Hepatocyte (in vitro differentiated cells): ENCODE measurements around the gene AIFM3. TPM values are rescaled to one million over a fixed set of nuclear protein-coding genes. Genes with fewer than 3 reads are reported as not detected.

Source experiments
- DNase-seq: peaks from one replicate; pipeline ENCODE4 v3.0.0-alpha.2; 2016; ENCODE audit warnings: low spot score
- H2AFZ ChIP-seq: fragments of 200-600 bp; sonication (generic); 2 replicates; pipeline ENCODE4 v1.6.0; 2016; ENCODE audit warnings: antibody characterized with exemption, mild to moderate bottlenecking
- H3K27ac ChIP-seq: fragments of 200-600 bp; sonication (generic); 2 replicates; pipeline ENCODE4 v1.5.1; 2016; ENCODE audit warnings: mild to moderate bottlenecking
- H3K27me3 ChIP-seq: fragments of 200-600 bp; sonication (generic); 2 replicates; pipeline ENCODE4 v1.6.1; 2016
- H3K36me3 ChIP-seq: fragments of 200-600 bp; sonication (generic); replicated peaks from 2 replicates; pipeline ENCODE4 v1.5.1; 2016; ENCODE audit warnings: low read depth; ENCODE audit not compliant: insufficient read depth
- H3K4me1 ChIP-seq: fragments of 200-600 bp; sonication (generic); 2 replicates; pipeline ENCODE4 v1.5.1; 2016; ENCODE audit warnings: mild to moderate bottlenecking, moderate library complexity; ENCODE audit not compliant: insufficient read depth
- H3K4me2 ChIP-seq: fragments of 200-600 bp; sonication (generic); 2 replicates; pipeline ENCODE4 v1.6.0; 2016
- H3K4me3 ChIP-seq: fragments of 200-600 bp; sonication (generic); 2 replicates; pipeline ENCODE4 v1.5.1; 2016; ENCODE audit warnings: mild to moderate bottlenecking
- H3K79me2 ChIP-seq: fragments of 200-600 bp; sonication (generic); 2 replicates; pipeline ENCODE4 v1.6.0; 2017; ENCODE audit warnings: mild to moderate bottlenecking
- H3K9me2 ChIP-seq: fragments of 200-600 bp; sonication (generic); replicated peaks from 2 replicates; pipeline ENCODE4 v1.6.0; 2017; ENCODE audit warnings: mild to moderate bottlenecking; ENCODE audit not compliant: insufficient read depth
- H3K9me3 ChIP-seq: fragments of 200-600 bp; sonication (generic); 2 replicates; pipeline ENCODE4 v1.5.1; 2016; ENCODE audit warnings: low read depth, mild to moderate bottlenecking
- H4K20me1 ChIP-seq: fragments of 200-600 bp; sonication (generic); 2 replicates; pipeline ENCODE4 v1.6.0; 2016; ENCODE audit warnings: mild to moderate bottlenecking; ENCODE audit not compliant: insufficient read depth, poor library complexity, severe bottlenecking
- CTCF ChIP-seq: fragments of 200-600 bp; sonication (generic); IDR thresholded peaks from 2 replicates; pipeline ENCODE4 v1.5.1; 2016; ENCODE audit warnings: antibody characterized with exemption, mild to moderate bottlenecking; ENCODE audit not compliant: poor library complexity
- EZH2 ChIP-seq: fragments of 200-600 bp; sonication (generic); IDR thresholded peaks from 2 replicates; pipeline ENCODE4 v1.6.1; 2016; ENCODE audit warnings: antibody characterized with exemption, mild to moderate bottlenecking, borderline replicate concordance
- EZH2phosphoT487 ChIP-seq: fragments of 200-600 bp; sonication (generic); IDR thresholded peaks from one replicate; pipeline ENCODE4 v1.6.1; 2018; ENCODE audit warnings: antibody characterized with exemption, mild to moderate bottlenecking, low read depth, moderate library complexity; ENCODE audit not compliant: unreplicated experiment, severe bottlenecking
- WGBS: methylation state at CpG from one replicate; pipeline ENCODE4 v1.1.6; 2016; ENCODE audit warnings: low lambda C conversion rate; ENCODE audit errors: missing lambda C conversion rate; 5-methylcytosine and 5-hydroxymethylcytosine counted together
- polyA plus RNA-seq: library from polyadenylated mRNA; unstranded; fragments of >200 nt; fragmentation: Nextera tagmentation; extraction: Ambion mirVana; gene quantifications from 2 replicates; pipeline ENCODE4 v1.2.1, GENCODE V29; 2016
- total RNA-seq: library from RNA; depleted of rRNA; stranded (reverse); fragments of >200 nt; gene quantifications from 2 replicates; pipeline ENCODE4 v1.2.3, GENCODE V29; 2014

AIFM3 gene
- total and polyA plus RNA-seq, 2 experiments from 2014 or later: 1.7 to 3.1 TPM

DNA sequence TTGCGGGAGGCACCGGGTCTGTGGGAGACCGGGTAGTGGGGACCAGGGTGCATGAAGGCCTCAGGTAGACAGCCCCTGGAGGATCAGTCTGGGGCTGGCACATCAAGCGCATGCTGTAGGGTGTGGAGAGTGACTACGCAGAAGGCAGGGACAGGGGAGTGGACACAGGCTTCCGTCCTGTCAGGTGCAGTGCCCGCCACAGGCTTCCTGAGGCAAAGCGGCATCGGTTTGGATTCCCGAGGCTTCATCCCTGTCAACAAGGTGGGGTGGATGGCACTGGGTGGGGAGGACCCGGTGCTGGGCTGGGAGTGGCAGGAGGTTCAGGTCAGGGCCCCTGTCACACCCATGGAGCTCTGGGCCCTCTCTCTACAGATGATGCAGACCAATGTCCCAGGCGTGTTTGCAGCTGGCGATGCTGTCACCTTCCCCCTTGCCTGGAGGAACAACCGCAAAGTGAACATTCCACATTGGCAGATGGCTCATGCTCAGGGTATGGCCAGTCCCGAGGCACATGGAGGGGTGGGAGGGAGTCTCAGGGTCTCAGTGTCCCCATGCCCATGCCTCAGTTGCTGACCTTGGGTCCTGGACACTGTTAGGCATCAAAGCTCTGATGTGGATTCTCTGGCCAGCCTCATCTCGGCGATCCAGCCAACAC, 10.6 kb downstream of the AIFM3 start:
- no peaks in the 10 kb centered on the region for H3K27me3 ChIP-seq

GRCh38 chr22:20978419-20978818, 11.4 kb downstream of the AIFM3 start:
- Histone ChIP-seq H3K4me2 (no peak overlapping the region), H3K4me1 (peaks cover 22% of the 10 kb centered on the region), H3K9me3 (no peaks in the 10 kb centered on the region), H3K4me3 (no peak overlapping the region), H3K79me2 (peaks cover 16% of the 10 kb centered on the region), H3K27me3 (no peaks in the 10 kb centered on the region), H4K20me1 (no peaks in the 10 kb centered on the region), H3K9me2 (no peaks in the 10 kb centered on the region), H3K36me3 (no peaks in the 10 kb centered on the region), H3K27ac (no peak overlapping the region), H2AFZ (no peak overlapping the region)
- WGBS: 97% methylated on average over 2 of the region's 2 CpGs
- TF ChIP-seq EZH2phosphoT487: no peak
- no peak for TF ChIP-seq CTCF
- TF ChIP-seq EZH2: no peak
- DNase-seq: no peak

More for the DNA sequence above, 10.6 kb downstream of the AIFM3 start:
- Histone ChIP-seq H3K9me3 (no peaks in the 10 kb centered on the region), H4K20me1 (no peaks in the 10 kb centered on the region), H3K36me3 (no peaks in the 10 kb centered on the region), H3K4me1 (peaks cover 18% of the 10 kb centered on the region), H3K79me2 (peaks cover 9% of the 10 kb centered on the region), H3K9me2 (no peaks in the 10 kb centered on the region), H3K4me3 (no peak overlapping the region), H3K27ac (no peak overlapping the region), H3K4me2 (no peak overlapping the region), H2AFZ (no peak overlapping the region)
- WGBS: 94% methylated on average over 16 of the region's 17 CpGs
- DNase-seq: no peak
- TF ChIP-seq CTCF (no peak), EZH2phosphoT487 (no peak), EZH2 (no peak)

GRCh38 chr22:20979243-20979809, 12.3 kb downstream of the AIFM3 start:
- Histone ChIP-seq H3K27ac (no peak overlapping the region), H3K4me2 (peak overlapping the region; percentile 57), H3K4me3 (no peak overlapping the region), H3K36me3 (no peaks in the 10 kb centered on the region), H4K20me1 (no peaks in the 10 kb centered on the region), H3K9me3 (no peaks in the 10 kb centered on the region), H3K79me2 (peaks cover 18% of the 10 kb centered on the region), H3K9me2 (no peaks in the 10 kb centered on the region), H2AFZ (no peak overlapping the region), H3K27me3 (no peaks in the 10 kb centered on the region), H3K4me1 (peaks cover 23% of the 10 kb centered on the region)
- 19% methylated on average over 35 of the region's 39 CpGs for WGBS
- no peak for TF ChIP-seq CTCF
- no peak for TF ChIP-seq EZH2
- no peak for TF ChIP-seq EZH2phosphoT487
- DNase-seq: peak; percentile 91
